ENCODE data around the gene IGFBP2. TPM values are rescaled to one million over a fixed set of nuclear protein-coding genes. Genes with fewer than 3 reads are reported as not detected.

The IGFBP2 gene
- total RNA-seq, 1 experiment from 2014 or later: 363 TPM

DNA sequence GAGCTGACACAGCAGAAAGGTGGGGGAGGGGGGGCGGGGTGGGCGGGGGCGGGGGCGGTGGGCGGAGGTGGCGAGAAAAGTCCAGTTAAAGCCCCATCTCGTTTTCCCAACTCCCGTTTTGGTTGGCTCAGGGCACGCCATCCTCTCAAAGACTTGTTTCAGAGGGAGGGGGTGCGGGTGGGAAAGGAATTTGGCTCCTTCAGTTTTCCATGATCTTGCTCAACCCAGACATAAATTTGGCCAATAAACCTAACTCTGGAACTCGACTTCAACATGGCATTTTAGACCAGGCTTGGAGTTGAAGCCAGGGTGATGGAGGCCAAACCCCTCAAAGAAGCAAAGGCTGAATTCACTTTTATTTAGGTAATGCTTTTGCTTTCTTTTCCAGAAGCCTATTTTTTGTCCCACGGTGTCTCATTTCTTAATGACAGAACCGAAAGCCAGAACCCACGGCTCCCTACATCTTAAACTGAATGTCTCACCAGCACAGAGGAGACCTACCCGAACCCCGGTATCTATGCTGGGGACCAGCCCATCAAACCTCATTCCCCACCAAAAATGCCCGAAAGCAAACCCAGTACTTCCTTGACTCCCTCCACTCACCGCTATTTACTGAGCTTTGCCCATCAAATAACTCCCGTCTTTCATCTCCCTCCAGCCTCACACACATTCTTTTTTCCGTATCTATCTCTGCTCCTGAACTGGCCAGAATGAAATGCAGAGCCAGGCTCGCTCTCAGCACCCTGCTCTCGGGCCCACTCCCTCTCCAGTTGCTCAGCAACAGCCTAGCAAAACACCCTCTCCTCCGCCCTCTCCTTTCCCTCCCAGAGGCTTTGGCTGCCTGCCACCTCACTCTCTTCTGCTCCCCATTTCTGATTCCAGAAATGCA, 57.9 kb downstream of the IGFBP2 start:
- H3K27me3 ChIP-seq (ENCODE audit: insufficient read depth, low read length): peaks cover 3% of the 10 kb centered on the region; the same call in 1 of the 2 replicates
- H2BK5ac ChIP-seq (ENCODE audit: insufficient read length, low read length): no peak overlapping the region
- peaks cover 34% of the 10 kb centered on the region for H3K23me2 ChIP-seq (ENCODE audit: insufficient read length, low read depth, low read length, poor library complexity, severe bottlenecking)
- no peaks in the 10 kb centered on the region; a peak in 2 of 5 replicates for H3K9me3 Mint-ChIP-seq
- no peak overlapping the region for H3K27ac ChIP-seq (ENCODE audit: insufficient read length, low read depth, low read length)
- no peak overlapping the region for H3T11ph ChIP-seq (ENCODE audit: low read length)
- H3K4me3 Mint-ChIP-seq: peak overlapping the region; percentile 18 to 89
- peak; percentile 77 for DNase-seq
- no peak overlapping the region for H2AFZ ChIP-seq (ENCODE audit: low read length)
- no peak overlapping the region for H3K56ac ChIP-seq (ENCODE audit: insufficient read length, low read depth, low read length)
- H3K23ac ChIP-seq (ENCODE audit: insufficient read length, low read depth, low read length): no peak overlapping the region
- WGBS (ENCODE audit: extremely low coverage, insufficient read length, low lambda C conversion rate): no CpG with 5 or more reads among the region's 23 CpGs
- peaks cover 6% of the 10 kb centered on the region; the same call in 1 of the 2 replicates for H3K4me1 ChIP-seq (ENCODE audit: insufficient read depth, low read length)
- no peak overlapping the region for H3K14ac ChIP-seq (ENCODE audit: insufficient read depth, low read length)
- no peak overlapping the region for H4K91ac ChIP-seq (ENCODE audit: insufficient read length, low read depth, low read length)
- peaks cover 73% of the 10 kb centered on the region for H3K27me3 Mint-ChIP-seq (ENCODE audit: low read depth)
- H2AK5ac ChIP-seq (ENCODE audit: insufficient read length, low read length): no peak overlapping the region
- H3K27ac Mint-ChIP-seq: peak overlapping the region in 1 of 3 experiments; percentile 18; a peak in 2 of 7 replicates
- H4K8ac ChIP-seq (replicated peaks; ENCODE audit: insufficient read length, low read depth, low read length): no peak overlapping the region
- no peak overlapping the region for H2BK12ac ChIP-seq (ENCODE audit: insufficient read length, low read depth, low read length)
- H2BK20ac ChIP-seq (ENCODE audit: low read depth, low read length, poor library complexity, severe bottlenecking): no peak overlapping the region
- no peaks in the 10 kb centered on the region for H3K79me1 ChIP-seq (ENCODE audit: insufficient read depth, low read depth, low read length, poor library complexity, severe bottlenecking)
- no peaks in the 10 kb centered on the region for H3K36me3 Mint-ChIP-seq (ENCODE audit: insufficient read depth in 1 of 3, low read depth in 3 of 3)
- peak overlapping the region; percentile 15 for H3K18ac ChIP-seq (ENCODE audit: insufficient read length, low read depth, low read length)
- H2BK15ac ChIP-seq (ENCODE audit: low read depth, low read length): no peak overlapping the region
- no peaks in the 10 kb centered on the region for H4K20me1 ChIP-seq (ENCODE audit: control insufficient read depth, insufficient read depth, insufficient read length)
- TF ChIP-seq CTCF (conservative IDR thresholded peaks at IDR 0.05): no peak
- no peak overlapping the region for H3K4ac ChIP-seq (ENCODE audit: low read depth, low read length)
- H4K5ac ChIP-seq (ENCODE audit: insufficient read length, low read depth, low read length): no peak overlapping the region
- H2BK120ac ChIP-seq (ENCODE audit: low read depth, low read length, poor library complexity, severe bottlenecking): no peak overlapping the region
- H3K9me3 ChIP-seq (ENCODE audit: control insufficient read depth, low read depth, low read length): no peaks in the 10 kb centered on the region
- peaks cover 46 to 63% of the 10 kb centered on the region in 2 experiments for H3K4me1 Mint-ChIP-seq
- no peaks in the 10 kb centered on the region for H3K79me2 ChIP-seq (ENCODE audit: insufficient read depth, low read length)
- H3K9ac ChIP-seq (ENCODE audit: extremely low read depth, insufficient read length, low read length): no peak overlapping the region
- H3K4me2 ChIP-seq (ENCODE audit: insufficient read depth, insufficient read length, low read length): peak overlapping the region; percentile 49
